Fibroblast of lung (primary cell): ENCODE measurements around the gene REEP1. TPM values are rescaled to one million over a fixed set of nuclear protein-coding genes. Genes with fewer than 3 reads are reported as not detected.
A peak's percentile ranks its signal among the peaks of the same experiment; 100 is the strongest.

Source experiments
- DNase-seq, 2 donors: peaks; one replicate each; pipeline versions ENCODE4 v3.0.0 to v3.0.0-alpha.2; 2010; ENCODE audit warnings: low read depth in 2 of 2
- H2AFZ ChIP-seq: 2 replicates; pipeline ENCODE4 v1.5.1; 2012; ENCODE audit warnings: low read length, control low read depth, inconsistent platforms
- H3K27ac ChIP-seq: 2 replicates; pipeline ENCODE4 v1.5.1; 2011; ENCODE audit warnings: low read length, control low read depth; ENCODE audit not compliant: insufficient read depth
- H3K27me3 ChIP-seq: 2 replicates; pipeline ENCODE4 v1.5.1; 2011; ENCODE audit warnings: mild to moderate bottlenecking, low read length; ENCODE audit not compliant: control insufficient read depth, insufficient read depth
- H3K36me3 ChIP-seq: 2 replicates; pipeline ENCODE4 v1.5.1; 2011; ENCODE audit warnings: low read length; ENCODE audit not compliant: control insufficient read depth, insufficient read depth
- H3K4me1 ChIP-seq: 2 replicates; pipeline ENCODE4 v1.5.1; 2011; ENCODE audit warnings: low read length; ENCODE audit not compliant: control insufficient read depth, insufficient read depth; ENCODE audit errors: extremely low read depth
- H3K4me2 ChIP-seq: 2 replicates; pipeline ENCODE4 v1.5.1; 2011; ENCODE audit warnings: low read length, control low read depth; ENCODE audit not compliant: insufficient read depth; ENCODE audit errors: extremely low read depth
- H3K4me3 ChIP-seq, 4 experiments: fragments of 200-600 bp in 1 of 4; sonication (generic) in 1 of 4; replicated peaks in 1 of 4; 2 replicates each; pipeline ENCODE4 v1.5.1; 2011 to 2016; ENCODE audit warnings: low read length in 4 of 4, low read depth in 3 of 4, mild to moderate bottlenecking in 3 of 4, control low read depth in 2 of 4, inconsistent platforms in 1 of 4, mixed read lengths in 1 of 4; ENCODE audit not compliant: insufficient read depth in 1 of 4; ENCODE audit errors: control extremely low read depth in 1 of 4
- H3K79me2 ChIP-seq: 2 replicates; pipeline ENCODE4 v1.5.1; 2012; ENCODE audit warnings: mild to moderate bottlenecking, low read length, inconsistent platforms; ENCODE audit not compliant: control insufficient read depth, insufficient read depth
- H3K9ac ChIP-seq: 2 replicates; pipeline ENCODE4 v1.5.1; 2011; ENCODE audit warnings: mild to moderate bottlenecking, low read length, control low read depth; ENCODE audit not compliant: insufficient read depth
- H3K9me3 ChIP-seq: 2 replicates; pipeline ENCODE4 v1.5.1; 2012; ENCODE audit warnings: low read depth, low read length; ENCODE audit not compliant: control insufficient read depth, insufficient read depth
- H4K20me1 ChIP-seq: 2 replicates; pipeline ENCODE4 v1.5.1; 2011; ENCODE audit warnings: low read length; ENCODE audit not compliant: control insufficient read depth, insufficient read depth; ENCODE audit errors: extremely low read depth
- CTCF ChIP-seq, 2 donors: IDR thresholded peaks in 1 of 2; conservative IDR thresholded peaks in 1 of 2; 1 replicate in 1 of 2; 2 replicates in 1 of 2; pipeline ENCODE4 v1.5.1; 2011 to 2012; ENCODE audit warnings: low read length in 2 of 2, control low read depth in 1 of 2, inconsistent platforms in 1 of 2, low read depth in 1 of 2, mild to moderate bottlenecking in 1 of 2
- EZH2 ChIP-seq: IDR thresholded peaks from 2 replicates; pipeline ENCODE4 v1.5.1; 2012; ENCODE audit warnings: low read length, control low read depth, mild to moderate bottlenecking; ENCODE audit errors: missing control alignments
- polyA plus RNA-seq, 2 donors: library from polyadenylated mRNA; depleted of rRNA in 1 of 2; stranded (reverse) in 1 of 2; unstranded in 1 of 2; fragments of >200 nt; gene quantifications; 2 replicates each; pipeline ENCODE4 v1.2.1, GENCODE V29; 2011 to 2012; ENCODE audit warnings: missing spikeins in 1 of 2
- total RNA-seq: library from RNA; depleted of rRNA; stranded (reverse); fragments of >200 nt; gene quantifications from 2 replicates; pipeline ENCODE4 v1.2.1, GENCODE V29; 2014

Gene REEP1
- total and polyA plus RNA-seq, 2 donors (not counting 1 experiment from before 2014, with no cell fraction given): 0.02 TPM; not detected in 1

- no peaks in the 10 kb centered on the region for H3K4me1 ChIP-seq
- H3K4me3 ChIP-seq: no peak overlapping the region
- H3K9me3 ChIP-seq: no peaks in the 10 kb centered on the region
- peak; percentile 73 to 92 for DNase-seq
- TF ChIP-seq EZH2 (no peak), CTCF (conservative IDR thresholded peaks at IDR 0.05 in 1 of 2, IDR thresholded peaks at IDR 0.05 in 1 of 2; ENCODE audit: low read depth in 1 of 2, low read length in 2 of 2) (no peak)
- no peak overlapping the region for H2AFZ ChIP-seq
- H3K4me2 ChIP-seq: no peak overlapping the region
- no peaks in the 10 kb centered on the region for H3K79me2 ChIP-seq
- H3K36me3 ChIP-seq: no peaks in the 10 kb centered on the region
- no peak overlapping the region for H3K27ac ChIP-seq
- H3K27me3 ChIP-seq: peaks cover 7% of the 10 kb centered on the region
- H3K9ac ChIP-seq: no peak overlapping the region
- no peaks in the 10 kb centered on the region for H4K20me1 ChIP-seq
These were observed 57.2 kb downstream of the REEP1 start for GRCh38 chr2:86280191-86280667.

GRCh38 chr2:86275962-86276361 lies 61.5 kb downstream of the REEP1 start:
- no peak overlapping the region for H3K27ac ChIP-seq
- H3K36me3 ChIP-seq: no peaks in the 10 kb centered on the region
- TF ChIP-seq CTCF (conservative IDR thresholded peaks at IDR 0.05 in 1 of 2, IDR thresholded peaks at IDR 0.05 in 1 of 2; ENCODE audit: low read depth in 1 of 2, low read length in 2 of 2) (no peak), EZH2 (no peak)
- no peaks in the 10 kb centered on the region for H3K27me3 ChIP-seq
- H3K4me3 ChIP-seq: no peak overlapping the region
- no peaks in the 10 kb centered on the region for H4K20me1 ChIP-seq
- no peak overlapping the region for H3K9ac ChIP-seq
- no peak for DNase-seq
- no peak overlapping the region for H2AFZ ChIP-seq
- no peak overlapping the region for H3K4me2 ChIP-seq
- no peaks in the 10 kb centered on the region for H3K9me3 ChIP-seq
- no peaks in the 10 kb centered on the region for H3K79me2 ChIP-seq
- no peaks in the 10 kb centered on the region for H3K4me1 ChIP-seq

GRCh38 chr2:86275384-86275799 lies 62.0 kb downstream of the REEP1 start:
- Histone ChIP-seq H3K9ac (no peak overlapping the region), H3K4me3 (no peak overlapping the region), H3K4me1 (no peaks in the 10 kb centered on the region), H2AFZ (no peak overlapping the region), H3K79me2 (no peaks in the 10 kb centered on the region), H3K36me3 (no peaks in the 10 kb centered on the region), H3K27me3 (no peaks in the 10 kb centered on the region), H3K9me3 (no peaks in the 10 kb centered on the region), H3K4me2 (no peak overlapping the region), H4K20me1 (no peaks in the 10 kb centered on the region), H3K27ac (no peak overlapping the region)
- DNase-seq: no peak
- TF ChIP-seq CTCF (conservative IDR thresholded peaks at IDR 0.05 in 1 of 2, IDR thresholded peaks at IDR 0.05 in 1 of 2; ENCODE audit: low read depth in 1 of 2, low read length in 2 of 2): no peak
- TF ChIP-seq EZH2: no peak
